Dedifferentiated amniotic fluid mesenchymal stem cell (primary cell): ENCODE data around the gene ZNF716.
"Not testable (repeated sequence)": the region's sequence is repeated elsewhere in the genome, so short reads cannot be mapped to it uniquely, and the experiment has no call there.

Experiments used
- DNase-seq: peaks from one replicate; pipeline ENCODE4 v3.0.0-alpha.2; 2016; ENCODE audit errors: extremely low spot score

Gene ZNF716

GRCh38 chr7:57426629-57427003, 23.4 kb upstream of the ZNF716 start:
- DNase-seq, result no peak

DNA sequence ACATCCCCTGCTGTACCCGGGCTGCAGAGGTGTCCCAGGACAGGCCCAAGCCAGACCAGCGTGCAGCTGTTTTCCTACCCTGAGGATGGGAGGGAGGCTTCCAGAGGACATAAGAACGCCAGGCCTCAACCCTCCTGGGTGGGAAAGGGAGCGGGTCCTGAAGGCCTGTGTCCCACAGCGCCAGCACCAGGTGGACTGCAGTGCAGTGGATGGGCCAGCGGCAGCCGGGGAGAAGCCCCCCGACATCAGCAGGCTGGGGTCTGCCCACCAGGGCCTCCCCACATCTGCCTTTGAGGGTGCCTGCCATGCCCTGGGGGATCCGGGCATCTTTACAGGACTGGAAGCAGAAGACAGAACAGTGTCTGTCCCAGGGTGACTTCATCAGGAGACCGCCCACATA, 22.8 kb upstream of the ZNF716 start:
- no peak for DNase-seq

DNA sequence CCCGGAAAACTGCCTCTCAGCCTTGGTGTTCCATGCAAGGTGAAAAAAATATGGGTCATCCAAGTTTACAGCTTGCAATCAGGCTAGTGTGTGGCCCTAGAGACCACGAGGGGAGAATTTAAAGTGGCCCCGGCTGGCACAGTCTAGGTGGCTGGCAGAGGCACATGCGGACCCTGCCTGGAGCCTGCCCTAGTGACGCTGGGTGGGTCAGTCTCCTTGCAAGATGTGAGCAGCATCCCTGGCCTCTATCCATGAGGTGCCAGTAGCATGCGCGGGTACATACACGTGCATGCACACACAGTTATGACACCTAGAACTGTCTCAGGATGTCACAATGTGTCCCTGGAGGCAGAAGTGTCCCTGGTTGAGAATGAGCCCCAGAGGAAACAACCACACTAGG, 22.4 kb upstream of the ZNF716 start:
- DNase-seq, result no peak

- DNase-seq, result no peak
Observed at GRCh38 chr7:57432583-57432982, 17.4 kb upstream of the ZNF716 start.

DNA sequence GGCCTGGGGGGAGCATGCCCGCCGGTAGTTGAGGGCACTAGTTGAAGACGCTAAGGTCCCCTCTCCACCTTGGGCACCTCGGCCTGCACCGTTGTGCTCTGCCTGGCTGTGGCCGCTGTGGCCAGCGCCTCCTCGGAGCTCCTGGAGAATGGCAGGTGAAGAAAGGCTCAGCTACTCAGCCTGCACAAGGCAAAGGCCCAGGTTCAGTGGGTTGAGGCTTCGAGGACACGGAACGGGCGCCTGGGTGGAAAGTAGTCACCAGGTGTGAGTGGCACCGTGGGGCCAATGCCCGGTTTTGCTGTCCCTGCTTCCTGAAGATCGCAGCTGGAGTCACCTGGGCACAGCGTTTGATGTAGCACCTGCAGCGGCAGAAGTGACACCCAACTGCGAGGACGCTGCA, 12.4 kb upstream of the ZNF716 start:
- no peak for DNase-seq

DNA sequence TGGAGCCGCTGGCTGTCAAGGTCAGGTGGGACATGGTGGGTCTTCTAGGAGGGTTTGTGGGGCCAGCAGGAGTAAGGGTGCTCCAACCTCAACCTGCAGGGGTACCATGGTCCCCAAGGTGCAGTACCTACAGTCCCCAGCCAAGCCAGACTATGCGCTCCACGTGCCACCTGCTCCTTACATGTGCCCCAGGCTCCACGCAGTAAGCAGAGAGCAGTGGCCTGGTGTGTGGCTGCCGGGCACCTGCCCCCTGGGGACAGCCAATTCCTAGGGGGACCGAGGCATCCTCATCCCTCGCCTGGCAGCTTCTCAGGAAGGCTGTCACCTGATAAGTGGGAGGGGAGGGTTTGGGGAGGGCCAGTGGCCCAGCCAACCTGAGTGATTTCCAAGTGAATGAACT, 11.7 kb upstream of the ZNF716 start:
- no peak for DNase-seq

DNA sequence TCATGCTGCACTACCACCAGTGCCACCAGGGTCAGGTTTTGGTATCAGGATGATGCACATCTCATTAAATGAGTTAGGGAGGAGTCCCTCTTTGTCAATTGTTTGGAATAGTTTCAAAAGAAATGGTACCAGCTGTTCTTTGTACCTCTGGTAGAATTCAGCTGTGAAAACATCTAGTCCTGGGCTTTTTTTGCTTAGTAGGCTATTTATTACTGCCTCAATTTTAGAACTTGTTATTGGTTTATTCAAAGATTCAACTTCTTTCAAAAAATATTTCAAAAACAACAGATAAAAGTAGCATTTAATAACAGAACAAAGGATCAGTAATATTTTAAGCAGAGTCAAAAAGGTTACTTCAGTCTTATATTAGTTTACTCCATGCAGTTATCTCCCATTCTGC, 6.4 kb upstream of the ZNF716 start:
- DNase-seq, result no peak

DNA sequence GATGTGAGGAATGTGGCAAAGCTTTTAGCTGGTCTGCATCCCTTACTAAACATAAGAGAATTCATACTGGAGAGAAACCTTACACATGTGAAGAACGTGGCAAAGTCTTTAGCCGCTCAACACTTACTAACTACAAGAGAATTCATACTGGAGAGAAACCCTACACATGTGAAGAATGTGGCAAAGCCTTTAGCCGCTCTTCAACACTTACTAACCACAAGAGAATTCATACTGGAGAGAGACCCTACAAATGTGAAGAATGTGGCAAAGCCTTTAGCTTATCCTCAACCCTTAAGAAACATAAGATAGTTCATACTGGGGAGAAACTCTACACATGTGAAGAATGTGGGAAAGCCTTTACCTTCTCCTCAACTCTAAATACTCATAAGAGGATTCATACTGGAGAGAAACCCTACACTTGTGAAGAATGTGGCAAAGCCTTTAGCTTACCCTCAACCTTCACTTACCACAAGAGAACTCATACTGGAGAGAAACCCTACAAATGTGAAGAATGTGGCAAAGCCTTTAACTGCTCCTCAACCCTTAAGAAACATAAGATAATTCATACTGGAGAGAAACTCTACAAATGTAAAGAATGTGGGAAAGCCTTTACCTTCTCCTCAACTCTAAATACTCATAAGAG, 19.3 kb downstream of the ZNF716 start:
- not testable (repeated sequence) for DNase-seq

- DNase-seq, result not testable (repeated sequence)
Observed at GRCh38 chr7:57480304-57480703, 30.3 kb downstream of the ZNF716 start.

DNA sequence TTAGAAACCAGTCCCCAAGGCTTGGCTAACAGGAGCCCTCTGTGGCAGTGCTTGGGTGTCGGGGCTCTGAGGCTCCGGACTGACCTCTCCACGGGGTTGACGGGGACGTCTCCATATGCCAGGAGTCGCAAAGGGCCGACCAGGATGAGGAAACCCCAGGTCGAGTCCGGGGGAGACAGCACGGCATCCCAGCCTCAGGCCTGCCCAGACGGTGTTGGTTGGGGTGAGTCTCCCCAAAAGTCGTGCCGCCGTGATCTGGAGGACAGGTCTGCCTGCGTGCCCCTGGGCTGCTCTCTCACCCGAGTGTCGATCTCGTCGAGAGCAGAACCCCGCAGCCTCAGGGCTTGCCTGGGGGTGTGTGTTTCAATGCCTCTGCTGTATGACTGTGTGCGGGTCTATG, 35.0 kb downstream of the ZNF716 start:
- not testable (repeated sequence) for DNase-seq

- no peak for DNase-seq
Observed at GRCh38 chr7:57487957-57488356, 38.0 kb downstream of the ZNF716 start.

GRCh38 chr7:57495111-57495510, 45.1 kb downstream of the ZNF716 start:
- not testable (repeated sequence) for DNase-seq

GRCh38 chr7:57496395-57496794, 46.4 kb downstream of the ZNF716 start:
- DNase-seq, result no peak

DNA sequence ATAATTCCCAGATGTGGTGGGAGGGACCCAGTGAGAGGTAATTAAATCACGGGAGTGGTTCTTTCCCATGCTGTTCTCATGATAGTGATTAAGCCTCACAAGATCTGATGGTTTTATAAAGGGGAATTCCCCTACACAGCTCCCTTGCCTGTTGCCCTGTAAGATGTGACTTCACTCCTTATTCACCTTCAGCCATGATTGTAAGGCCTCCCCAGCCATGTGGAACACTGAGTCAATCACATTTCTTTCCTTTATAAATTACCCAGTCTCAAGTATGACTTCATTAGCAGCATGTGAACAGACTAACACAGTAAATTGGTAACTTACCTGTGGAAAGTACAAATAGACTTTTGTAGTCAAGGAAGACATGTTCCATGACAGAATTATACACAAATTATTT, 55.2 kb downstream of the ZNF716 start:
- no peak for DNase-seq
